ENCODE results near the gene ACE.

Gene ACE

GRCh38 chr17:63514974-63515373, 38.1 kb downstream of the ACE start (continued):
- no peak for TF ChIP-seq ZEB2 (tag by site-specific recombination; IDR thresholded peaks at IDR 0.05)
- no peak for TF ChIP-seq ZNF366 (tag by site-specific recombination; conservative IDR thresholded peaks at IDR 0.05)

GRCh38 chr17:63515426-63515825, 38.6 kb downstream of the ACE start:
- Histone ChIP-seq H3K9me3 (ENCODE audit: control insufficient read depth, insufficient read depth, low read depth, low read length) (no peaks in the 10 kb centered on the region), H3K36me3 (ENCODE audit: control insufficient read depth in 2 of 2, insufficient read depth in 1 of 2, low read length in 2 of 2) (no peaks in the 10 kb centered on the region), H3K27ac (ENCODE audit: extremely low read depth, low read depth, low read length) (no peak overlapping the region), H3K4me1 (ENCODE audit: control insufficient read depth, insufficient read depth, low read length) (no peaks in the 10 kb centered on the region), H3K4me3 (ENCODE audit: low read depth, low read length) (no peak overlapping the region)
- ChIA-PET CTCF (interaction anchor here (0.9 to 1.4 kb wide), 2 partner anchors 80 to 90 kb away, joined by 3 to 4 read pairs; no protein-coding TSS in a partner anchor), POLR2A (no interaction called here)
- TF ChIP-seq ZNF274 (IDR thresholded peaks at IDR 0.05; ENCODE audit: low read length) = no peak
- TF ChIP-seq ZNF274 (tag by site-specific recombination; IDR thresholded peaks at IDR 0.05; ENCODE audit: borderline replicate concordance) = no peak
- TF ChIP-seq ZSCAN16 (tag by site-specific recombination; IDR thresholded peaks at IDR 0.05) = no peak
- TF ChIP-seq ZNF660 (tag by site-specific recombination; IDR thresholded peaks at IDR 0.05) = no peak
- TF ChIP-seq ZNF394 (tag by site-specific recombination; IDR thresholded peaks at IDR 0.05; ENCODE audit: borderline replicate concordance) = no peak

GRCh38 chr17:63516910-63517824, 40.3 kb downstream of the ACE start:
- no peak overlapping the region for H3K4me3 ChIP-seq (ENCODE audit: low read depth, low read length)
- H3K4me1 ChIP-seq (ENCODE audit: control insufficient read depth, insufficient read depth, low read length) = no peaks in the 10 kb centered on the region
- H3K9me3 ChIP-seq (ENCODE audit: control insufficient read depth, insufficient read depth, low read depth, low read length) = no peaks in the 10 kb centered on the region
- H3K27ac ChIP-seq (ENCODE audit: extremely low read depth, low read depth, low read length) = no peak overlapping the region
- no peaks in the 10 kb centered on the region for H3K36me3 ChIP-seq (ENCODE audit: control insufficient read depth in 2 of 2, insufficient read depth in 1 of 2, low read length in 2 of 2)
- ChIA-PET CTCF (interaction anchor here (0.6 to 1.0 kb wide), 3 partner anchors 10 to 180 kb away, joined by 3 read pairs; no protein-coding TSS in a partner anchor), POLR2A (no interaction called here)
- TF ChIP-seq PATZ1 (tag by site-specific recombination; IDR thresholded peaks at IDR 0.05) (no peak), SP3 (tag by site-specific recombination; IDR thresholded peaks at IDR 0.05) (0 out of 2 replicates have a peak, but pooled peaks have one; percentile 16), ZNF654 (tag by site-specific recombination; IDR thresholded peaks at IDR 0.05; ENCODE audit: low read depth) (no peak), REST (tag by site-specific recombination; IDR thresholded peaks at IDR 0.05) (no peak), ZNF639 (tag by site-specific recombination; IDR thresholded peaks at IDR 0.05) (no peak), ZNF404 (tag by site-specific recombination; IDR thresholded peaks at IDR 0.05) (no peak), ZNF148 (tag by site-specific recombination; IDR thresholded peaks at IDR 0.05; ENCODE audit: borderline replicate concordance) (no peak), ZNF433 (tag by site-specific recombination; IDR thresholded peaks at IDR 0.05; ENCODE audit: low read depth) (no peak), ZBTB7A (tag by site-specific recombination; IDR thresholded peaks at IDR 0.05; ENCODE audit: low read depth) (no peak), ZNF211 (tag by site-specific recombination; IDR thresholded peaks at IDR 0.05; ENCODE audit: low read depth) (no peak), ZNF169 (tag by site-specific recombination; IDR thresholded peaks at IDR 0.05) (no peak), REPIN1 (tag by site-specific recombination; IDR thresholded peaks at IDR 0.05; ENCODE audit: low read depth) (no peak), ELK4 (IDR thresholded peaks at IDR 0.05; ENCODE audit: borderline replicate concordance, low read depth, low read length) (no peak), HOXD13 (CRISPR knock-in tag; IDR thresholded peaks at IDR 0.05; ENCODE audit: borderline replicate concordance) (no peak), YY2 (tag by site-specific recombination; IDR thresholded peaks at IDR 0.05) (no peak)

Data from HEK293 (cell line).